Measurements from ENCODE around the gene ATP9B.

ATP9B gene

DNA sequence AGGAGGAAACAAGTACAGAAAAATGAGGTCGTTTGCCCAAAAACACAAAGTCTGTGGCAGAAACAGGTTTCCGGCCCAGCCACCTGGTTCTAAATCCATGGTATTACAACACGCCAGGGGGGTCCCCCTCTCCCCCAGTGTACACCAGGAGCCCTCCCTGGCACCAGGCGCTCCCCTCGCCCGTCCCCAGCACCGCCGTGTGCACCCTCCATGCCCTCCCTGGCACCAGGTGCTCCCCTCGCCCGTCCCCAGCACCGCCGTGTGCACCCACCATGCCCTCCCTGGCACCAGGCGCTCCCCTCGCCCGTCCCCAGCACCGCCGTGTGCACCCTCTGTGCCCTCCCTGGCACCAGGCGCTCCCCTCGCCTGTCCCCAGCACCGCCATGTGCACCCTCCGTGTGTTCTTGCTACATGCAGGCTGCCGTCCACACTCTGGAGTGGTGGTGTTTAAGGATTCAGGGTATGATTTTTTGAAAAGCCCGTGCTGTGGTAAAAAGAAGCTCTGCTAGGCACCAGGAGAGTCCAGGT is 266.7 kb downstream of the ATP9B start:
- Histone ChIP-seq H3K79me1 (ENCODE audit: low read length) (no peaks in the 10 kb centered on the region), H3K4me1 (ENCODE audit: control insufficient read depth, low read depth, low read length) (no peaks in the 10 kb centered on the region), H3K4me2 (ENCODE audit: low read length) (no peak overlapping the region), H3K79me2 (ENCODE audit: control insufficient read depth, insufficient read depth, low read length) (no peaks in the 10 kb centered on the region), H3K56ac (ENCODE audit: low read length) (no peak overlapping the region), H3K4me3 (ENCODE audit: low read length) (no peak overlapping the region), H4K5ac (ENCODE audit: low read length) (no peak overlapping the region), H3K23ac (ENCODE audit: low read length) (no peak overlapping the region), H2AK5ac (ENCODE audit: low read length) (no peak overlapping the region), H3K9ac (ENCODE audit: low read length) (no peak overlapping the region), H2BK120ac (ENCODE audit: low read depth, low read length) (no peak overlapping the region), H2BK15ac (replicated peaks; ENCODE audit: low read depth) (no peak overlapping the region), H2BK5ac (ENCODE audit: low read length) (no peak overlapping the region), H4K8ac (ENCODE audit: low read depth, low read length) (no peak overlapping the region), H3K4ac (ENCODE audit: low read depth, low read length) (no peak overlapping the region), H3K27ac (ENCODE audit: low read depth, low read length) (no peak overlapping the region), H3K18ac (ENCODE audit: low read length) (no peak overlapping the region), H3K36me3 (ENCODE audit: control insufficient read depth, insufficient read depth, low read length) (no peaks in the 10 kb centered on the region), H3K27me3 (ENCODE audit: insufficient read depth, low read length, poor library complexity) (no peaks in the 10 kb centered on the region)
- DNase-seq: no peak
- no CpG with 5 or more reads among the region's 23 CpGs for WGBS (ENCODE audit: extremely low coverage, insufficient coverage, low lambda C conversion rate)

DNA sequence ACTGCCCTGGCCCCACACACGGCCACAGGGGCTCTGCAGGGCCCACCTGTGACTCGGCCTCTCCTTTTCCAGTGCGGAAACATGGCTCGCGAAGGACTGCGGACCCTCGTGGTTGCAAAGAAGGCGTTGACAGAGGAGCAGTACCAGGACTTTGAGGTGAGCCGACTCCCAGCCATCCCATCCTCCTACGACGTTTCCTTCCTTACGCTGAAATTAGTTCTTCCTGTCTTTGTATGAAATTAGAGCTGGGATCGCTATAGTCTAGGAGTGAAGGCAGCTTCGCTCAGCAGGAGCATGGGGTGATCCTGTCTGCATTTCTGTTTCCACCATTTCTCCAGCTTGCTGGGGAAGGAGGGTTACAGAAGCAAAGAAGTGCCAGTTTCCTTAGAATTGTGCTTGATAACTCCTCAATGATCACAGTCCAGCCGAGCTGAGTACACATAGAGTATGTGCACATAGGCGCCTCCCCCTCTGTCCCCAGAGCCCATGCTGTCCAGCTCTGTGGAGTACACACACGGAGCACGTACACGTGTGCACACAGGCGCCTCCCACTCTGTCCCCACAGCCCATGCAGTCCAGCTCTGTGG is 267.5 kb downstream of the ATP9B start:
- H4K8ac ChIP-seq (ENCODE audit: low read depth, low read length): no peak overlapping the region
- no peak overlapping the region for H3K23ac ChIP-seq (ENCODE audit: low read length)
- H2AK5ac ChIP-seq (ENCODE audit: low read length): no peak overlapping the region
- no peak overlapping the region for H2BK15ac ChIP-seq (replicated peaks; ENCODE audit: low read depth)
- H2BK5ac ChIP-seq (ENCODE audit: low read length): no peak overlapping the region
- no peak for DNase-seq
- H3K4ac ChIP-seq (ENCODE audit: low read depth, low read length): no peak overlapping the region
- no peak overlapping the region for H3K56ac ChIP-seq (ENCODE audit: low read length)
- H4K5ac ChIP-seq (ENCODE audit: low read length): no peak overlapping the region
- no peaks in the 10 kb centered on the region for H3K4me1 ChIP-seq (ENCODE audit: control insufficient read depth, low read depth, low read length)
- no peaks in the 10 kb centered on the region for H3K79me2 ChIP-seq (ENCODE audit: control insufficient read depth, insufficient read depth, low read length)
- H2BK120ac ChIP-seq (ENCODE audit: low read depth, low read length): no peak overlapping the region
- no peak overlapping the region for H3K4me2 ChIP-seq (ENCODE audit: low read length)
- no peak overlapping the region for H3K4me3 ChIP-seq (ENCODE audit: low read length)
- H3K9ac ChIP-seq (ENCODE audit: low read length): no peak overlapping the region
- no peak overlapping the region for H3K27ac ChIP-seq (ENCODE audit: low read depth, low read length)
- WGBS (ENCODE audit: extremely low coverage, insufficient coverage, low lambda C conversion rate): no CpG with 5 or more reads among the region's 20 CpGs
- H3K18ac ChIP-seq (ENCODE audit: low read length): no peak overlapping the region
- H3K79me1 ChIP-seq (ENCODE audit: low read length): no peaks in the 10 kb centered on the region
- H3K36me3 ChIP-seq (ENCODE audit: control insufficient read depth, insufficient read depth, low read length): no peaks in the 10 kb centered on the region
- H3K27me3 ChIP-seq (ENCODE audit: insufficient read depth, low read length, poor library complexity): no peaks in the 10 kb centered on the region

DNA sequence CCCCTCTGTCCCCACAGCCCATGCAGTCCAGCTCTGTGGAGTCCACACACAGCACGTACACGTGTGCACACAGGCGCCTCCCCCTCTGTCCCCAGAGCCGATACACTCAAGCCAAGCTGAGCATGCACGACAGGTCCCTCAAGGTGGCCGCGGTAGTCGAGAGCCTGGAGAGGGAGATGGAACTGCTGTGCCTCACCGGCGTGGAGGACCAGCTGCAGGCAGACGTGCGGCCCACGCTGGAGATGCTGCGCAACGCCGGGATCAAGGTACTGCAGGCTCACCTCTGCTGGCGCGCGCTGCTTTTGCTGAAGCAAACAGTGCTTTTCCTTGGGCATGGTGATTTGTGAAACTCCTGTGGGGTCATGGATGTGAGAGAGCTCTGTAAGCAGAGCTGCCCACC is 268.0 kb downstream of the ATP9B start:
- Histone ChIP-seq H3K9ac (ENCODE audit: low read length) (no peak overlapping the region), H3K79me2 (ENCODE audit: control insufficient read depth, insufficient read depth, low read length) (no peaks in the 10 kb centered on the region), H3K27me3 (ENCODE audit: insufficient read depth, low read length, poor library complexity) (no peaks in the 10 kb centered on the region), H3K4me3 (ENCODE audit: low read length) (no peak overlapping the region), H3K18ac (ENCODE audit: low read length) (no peak overlapping the region), H3K4ac (ENCODE audit: low read depth, low read length) (no peak overlapping the region), H4K8ac (ENCODE audit: low read depth, low read length) (no peak overlapping the region), H2BK120ac (ENCODE audit: low read depth, low read length) (no peak overlapping the region), H2AK5ac (ENCODE audit: low read length) (no peak overlapping the region), H3K36me3 (ENCODE audit: control insufficient read depth, insufficient read depth, low read length) (no peaks in the 10 kb centered on the region), H4K5ac (ENCODE audit: low read length) (no peak overlapping the region), H3K23ac (ENCODE audit: low read length) (no peak overlapping the region), H3K79me1 (ENCODE audit: low read length) (no peaks in the 10 kb centered on the region), H3K4me1 (ENCODE audit: control insufficient read depth, low read depth, low read length) (no peaks in the 10 kb centered on the region), H3K56ac (ENCODE audit: low read length) (no peak overlapping the region), H3K27ac (ENCODE audit: low read depth, low read length) (no peak overlapping the region), H2BK15ac (replicated peaks; ENCODE audit: low read depth) (no peak overlapping the region), H3K4me2 (ENCODE audit: low read length) (no peak overlapping the region), H2BK5ac (ENCODE audit: low read length) (no peak overlapping the region)
- DNase-seq: no peak
- WGBS (ENCODE audit: extremely low coverage, insufficient coverage, low lambda C conversion rate): no CpG with 5 or more reads among the region's 19 CpGs

DNA sequence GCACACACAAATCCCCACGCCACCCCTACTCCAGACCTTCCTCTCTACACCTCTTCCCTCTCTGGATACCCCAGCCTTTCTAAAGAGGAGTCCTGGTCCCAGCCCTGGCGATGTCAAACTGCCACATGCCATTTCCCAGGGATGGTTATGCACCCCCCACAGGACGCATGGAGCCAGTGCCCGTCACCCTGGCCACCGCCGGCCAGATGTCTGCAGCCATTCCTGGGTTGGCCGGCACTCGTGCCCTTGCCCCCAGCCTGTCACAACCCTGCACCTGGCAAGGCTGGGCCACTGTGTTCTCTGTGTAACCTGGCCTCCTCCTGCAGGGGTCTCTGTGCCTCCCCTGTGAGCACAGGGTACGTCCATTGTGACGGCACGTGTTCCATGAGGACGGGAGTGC is 268.4 kb downstream of the ATP9B start:
- Histone ChIP-seq H3K18ac (ENCODE audit: low read length) (no peak overlapping the region), H3K79me2 (ENCODE audit: control insufficient read depth, insufficient read depth, low read length) (no peaks in the 10 kb centered on the region), H2BK120ac (ENCODE audit: low read depth, low read length) (no peak overlapping the region), H3K4me1 (ENCODE audit: control insufficient read depth, low read depth, low read length) (no peaks in the 10 kb centered on the region), H3K79me1 (ENCODE audit: low read length) (no peaks in the 10 kb centered on the region), H3K4ac (ENCODE audit: low read depth, low read length) (no peak overlapping the region), H3K27me3 (ENCODE audit: insufficient read depth, low read length, poor library complexity) (no peaks in the 10 kb centered on the region), H2BK5ac (ENCODE audit: low read length) (no peak overlapping the region), H2BK15ac (replicated peaks; ENCODE audit: low read depth) (no peak overlapping the region), H2AK5ac (ENCODE audit: low read length) (no peak overlapping the region), H3K56ac (ENCODE audit: low read length) (no peak overlapping the region), H3K27ac (ENCODE audit: low read depth, low read length) (no peak overlapping the region), H3K36me3 (ENCODE audit: control insufficient read depth, insufficient read depth, low read length) (no peaks in the 10 kb centered on the region), H3K4me3 (ENCODE audit: low read length) (no peak overlapping the region), H3K9ac (ENCODE audit: low read length) (no peak overlapping the region), H4K5ac (ENCODE audit: low read length) (no peak overlapping the region), H3K4me2 (ENCODE audit: low read length) (no peak overlapping the region), H3K23ac (ENCODE audit: low read length) (no peak overlapping the region), H4K8ac (ENCODE audit: low read depth, low read length) (no peak overlapping the region)
- WGBS (ENCODE audit: extremely low coverage, insufficient coverage, low lambda C conversion rate): no CpG with 5 or more reads among the region's 12 CpGs
- no peak for DNase-seq

DNA sequence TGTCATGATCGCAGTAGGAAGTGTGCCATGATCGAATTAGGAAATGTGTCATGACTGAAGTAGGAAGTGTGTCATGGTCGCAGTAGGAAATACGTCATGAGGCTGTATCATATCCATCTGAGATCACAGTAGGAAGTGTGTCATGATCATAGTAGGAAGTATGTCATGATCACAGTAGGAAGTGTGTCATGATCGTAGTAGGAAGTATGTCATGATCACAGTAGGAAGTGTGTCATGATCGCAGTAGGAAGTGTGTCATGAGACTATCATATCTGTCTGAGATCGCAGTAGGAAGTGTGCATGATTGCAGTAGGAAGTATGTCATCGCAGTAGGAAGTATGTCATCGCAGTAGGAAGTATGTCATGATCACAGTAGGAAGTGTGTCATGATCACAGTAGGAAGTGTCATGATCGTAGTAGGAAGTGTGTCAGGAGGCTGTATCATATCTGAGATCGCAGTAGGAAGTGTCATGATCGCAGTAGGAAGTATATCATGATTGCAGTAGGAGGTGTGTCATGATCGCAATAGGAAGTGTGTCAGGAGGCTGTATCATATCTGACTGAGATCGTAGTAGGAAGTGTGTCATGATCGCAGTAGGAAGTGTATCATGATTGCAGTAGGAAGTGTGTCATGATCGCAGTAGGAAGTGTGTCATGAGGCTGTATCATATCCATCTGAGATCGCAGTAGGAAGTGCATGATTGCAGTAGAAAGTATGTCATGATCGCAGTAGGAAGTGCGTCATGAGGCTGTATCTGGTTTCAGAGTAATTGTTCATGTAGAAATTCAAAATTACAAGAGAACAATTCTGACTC is 270.1 kb downstream of the ATP9B start:
- no peak overlapping the region for H2BK15ac ChIP-seq (replicated peaks; ENCODE audit: low read depth)
- no peak overlapping the region for H3K23ac ChIP-seq (ENCODE audit: low read length)
- H3K27me3 ChIP-seq (ENCODE audit: insufficient read depth, low read length, poor library complexity): no peaks in the 10 kb centered on the region
- H3K36me3 ChIP-seq (ENCODE audit: control insufficient read depth, insufficient read depth, low read length): no peaks in the 10 kb centered on the region
- H3K79me2 ChIP-seq (ENCODE audit: control insufficient read depth, insufficient read depth, low read length): no peaks in the 10 kb centered on the region
- H3K18ac ChIP-seq (ENCODE audit: low read length): no peak overlapping the region
- WGBS (ENCODE audit: extremely low coverage, insufficient coverage, low lambda C conversion rate): no CpG with 5 or more reads among the region's 19 CpGs
- H3K56ac ChIP-seq (ENCODE audit: low read length): no peak overlapping the region
- H3K4me3 ChIP-seq (ENCODE audit: low read length): no peak overlapping the region
- H3K27ac ChIP-seq (ENCODE audit: low read depth, low read length): no peak overlapping the region
- H3K79me1 ChIP-seq (ENCODE audit: low read length): no peaks in the 10 kb centered on the region
- no peak overlapping the region for H3K4ac ChIP-seq (ENCODE audit: low read depth, low read length)
- H3K4me1 ChIP-seq (ENCODE audit: control insufficient read depth, low read depth, low read length): no peaks in the 10 kb centered on the region
- no peak for DNase-seq
- H3K9ac ChIP-seq (ENCODE audit: low read length): no peak overlapping the region
- no peak overlapping the region for H4K5ac ChIP-seq (ENCODE audit: low read length)
- no peak overlapping the region for H4K8ac ChIP-seq (ENCODE audit: low read depth, low read length)
- H2AK5ac ChIP-seq (ENCODE audit: low read length): no peak overlapping the region
- no peak overlapping the region for H3K4me2 ChIP-seq (ENCODE audit: low read length)
- H2BK5ac ChIP-seq (ENCODE audit: low read length): no peak overlapping the region
- H2BK120ac ChIP-seq (ENCODE audit: low read depth, low read length): no peak overlapping the region
